Heart left ventricle (tissue), 16 donors: ENCODE data around the gene EFNA5. TPM values are rescaled to one million over a fixed set of nuclear protein-coding genes. Genes with fewer than 3 reads are reported as not detected.
"Not testable (repeated sequence)": the region's sequence is repeated elsewhere in the genome, so short reads cannot be mapped to it uniquely, and the experiment has no call there.

ENCODE experiments used
- ATAC-seq, 4 donors: fragments of 200-7000 bp; cut with Tn5 transposase; one replicate each; pipeline ENCODE4 v1.9.1; 2020 to 2022; ENCODE audit warnings: moderate library complexity in 4 of 4, mild to moderate bottlenecking in 3 of 4, moderate number of reproducible peaks in 1 of 4
- DNase-seq, 5 donors: peaks; one replicate each; pipeline ENCODE4 v3.0.0-alpha.2; 2020
- H3K27ac ChIP-seq, 12 donors: fragments of 200-600 bp; sonication (generic) in 4 of 12; one replicate each; pipeline versions ENCODE4 v1.5.0 to v1.8.0; 2016 to 2022; ENCODE audit warnings: mild to moderate bottlenecking in 2 of 12
- H3K27me3 ChIP-seq, 9 donors: fragments of 200-600 bp; sonication (generic) in 2 of 9; one replicate each; pipeline versions ENCODE4 v1.5.1 to v1.8.0; 2016 to 2022; ENCODE audit warnings: mild to moderate bottlenecking in 3 of 9
- H3K36me3 ChIP-seq, 9 donors: fragments of 200-600 bp; sonication (generic) in 2 of 9; one replicate each; pipeline versions ENCODE4 v1.5.0 to v1.8.0; 2018 to 2022; ENCODE audit warnings: mild to moderate bottlenecking in 2 of 9
- H3K4me1 ChIP-seq, 12 donors: fragments of 200-600 bp; sonication (generic) in 4 of 12; one replicate each; pipeline versions ENCODE4 v1.5.0 to v1.8.0; 2016 to 2022; ENCODE audit warnings: mild to moderate bottlenecking in 3 of 12
- H3K4me3 ChIP-seq, 12 donors: fragments of 200-600 bp; sonication (generic) in 4 of 12; one replicate each; pipeline versions ENCODE4 v1.5.0 to v1.8.0; 2017 to 2022; ENCODE audit warnings: mild to moderate bottlenecking in 9 of 12, moderate library complexity in 4 of 12
- H3K9me3 ChIP-seq, 12 donors: fragments of 200-600 bp; sonication (generic) in 4 of 12; one replicate each; pipeline versions ENCODE4 v1.5.0 to v1.8.0; 2016 to 2022; ENCODE audit warnings: mild to moderate bottlenecking in 1 of 12
- POLR2A ChIP-seq, 2 donors: fragments of 450-650 bp; IDR thresholded peaks; one replicate each; pipeline ENCODE4 v1.6.1; 2017; ENCODE audit warnings: antibody characterized with exemption in 2 of 2, mild to moderate bottlenecking in 2 of 2, moderate library complexity in 2 of 2
- WGBS, 4 donors: extraction: QIAGEN DNeasy Blood & Tissue Kit in 2 of 4; methylation state at CpG; one replicate each; pipeline versions ENCODE4 v1.1.5 to v1.1.7; 2013 to 2018; 5-methylcytosine and 5-hydroxymethylcytosine counted together
- intact Hi-C, 10 donors: fragments of 100-400 bp; cut with DNase I; formaldehyde crosslinking; loops; one replicate each; pipeline versions ENCODE4 v1.11.1 to v1.14.2; 2022
- polyA plus RNA-seq, 2 donors: library from polyadenylated mRNA; stranded (reverse); fragments of 200-250 nt; gene quantifications; one replicate each; pipeline ENCODE4 v1.2.3, GENCODE V29; 2013
- total RNA-seq, 9 donors: library from RNA; depleted of rRNA in 2 of 9; stranded (reverse); fragments of >200 nt in 2 of 9; fragmentation: NEBNext Ultra II Directional in 3 of 9; extraction: Animal tissue kit (Norgen Biotek cat#: 25700) in 3 of 9; gene quantifications; one replicate each; pipeline versions ENCODE4 v1.1.0 to v1.2.4, GENCODE V29; 2016 to 2023
- TF ChIP-seq, protein P1 (sequence below), 12 donors: fragments of 200-600 bp; sonication (generic) in 4 of 12; IDR thresholded peaks; one replicate each; pipeline versions ENCODE4 v1.5.0 to v1.8.0; 2018 to 2022; ENCODE audit warnings: antibody characterized with exemption in 12 of 12, mild to moderate bottlenecking in 5 of 12
- donor health status: ischemic (EF 13 %, LVEDD 7.1; RV severe dilation, severe dysfunction).
- donor health status: healthy with polysubstance abuse.
- donor health status: DM: no; HTN: yes; CAD: no.
- donor health status: DM: no; HTN: no; CAD: no.
- donor health status: ischemic (EF 25% LVEDD 6.9; RV normal size, moderate dysfunction).
- donor health status: ischemic (EF 25% LVEDD 5.7; RV mildly dilated, moderate dysfunction).
- donor health status: healthy.
- donor health status: DM: yes; HTN: yes; CAD: no.
- donor health status: ischemic (EF 35%, LVEDD 5.7; RV mildly dilated, moderate dysfunction).
- donor health status: nonischemic (EF 11% LVEDD 7.7; RV severe dilation, severe dysfunction).
- donor health status: DM: yes; HTN: yes; CAD: no.
- donor health status: PGD.
- donor health status: ischemic (EF 29% LVEDD 5.4; RV normal size, mild dysfunction).
- donor health status: nonischemic (EF 23%, LVEDD 6.1; RV moderate dilation, normal function).

EFNA5 gene
- total and polyA plus RNA-seq, 11 donors = 6.1 to 58.4 (median 28.3) TPM

DNA sequence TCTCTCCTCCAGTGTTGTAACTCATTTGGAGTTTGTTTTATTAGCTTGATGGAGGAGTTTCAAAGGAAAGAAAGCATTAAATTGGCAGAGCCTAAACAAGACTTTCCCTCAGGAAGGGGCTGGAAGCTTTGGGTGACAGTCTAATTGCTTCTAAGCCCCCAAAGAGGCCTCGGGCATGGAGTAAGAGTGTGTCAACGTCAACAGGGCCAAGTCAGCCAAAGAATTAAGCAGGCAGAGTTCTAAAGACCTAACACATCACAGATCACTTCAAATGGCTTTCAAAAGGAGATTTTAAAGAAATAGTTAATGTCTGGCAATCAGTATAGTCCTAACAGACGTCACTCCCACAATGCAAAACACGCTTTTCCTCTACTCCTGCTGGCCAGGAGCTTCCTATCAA, 234.5 kb downstream of the EFNA5 start:
- WGBS, 4 donors = 33 to 48% (median 41%) methylated on average over 4 of the region's 4 CpGs
- H3K36me3 ChIP-seq = no peaks in the 10 kb centered on the region
- peaks cover 0 to 14% (median 0%) of the 10 kb centered on the region in 12 donors for H3K9me3 ChIP-seq
- intact Hi-C loops = no loop called here
- no peak for TF ChIP-seq POLR2A (IDR thresholded peaks at IDR 0.05)
- TF ChIP-seq, protein P1, sequence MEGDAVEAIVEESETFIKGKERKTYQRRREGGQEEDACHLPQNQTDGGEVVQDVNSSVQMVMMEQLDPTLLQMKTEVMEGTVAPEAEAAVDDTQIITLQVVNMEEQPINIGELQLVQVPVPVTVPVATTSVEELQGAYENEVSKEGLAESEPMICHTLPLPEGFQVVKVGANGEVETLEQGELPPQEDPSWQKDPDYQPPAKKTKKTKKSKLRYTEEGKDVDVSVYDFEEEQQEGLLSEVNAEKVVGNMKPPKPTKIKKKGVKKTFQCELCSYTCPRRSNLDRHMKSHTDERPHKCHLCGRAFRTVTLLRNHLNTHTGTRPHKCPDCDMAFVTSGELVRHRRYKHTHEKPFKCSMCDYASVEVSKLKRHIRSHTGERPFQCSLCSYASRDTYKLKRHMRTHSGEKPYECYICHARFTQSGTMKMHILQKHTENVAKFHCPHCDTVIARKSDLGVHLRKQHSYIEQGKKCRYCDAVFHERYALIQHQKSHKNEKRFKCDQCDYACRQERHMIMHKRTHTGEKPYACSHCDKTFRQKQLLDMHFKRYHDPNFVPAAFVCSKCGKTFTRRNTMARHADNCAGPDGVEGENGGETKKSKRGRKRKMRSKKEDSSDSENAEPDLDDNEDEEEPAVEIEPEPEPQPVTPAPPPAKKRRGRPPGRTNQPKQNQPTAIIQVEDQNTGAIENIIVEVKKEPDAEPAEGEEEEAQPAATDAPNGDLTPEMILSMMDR (IDR thresholded peaks at IDR 0.05) = no peak
- ATAC-seq = peak in 1 of 4 donors; percentile 33
- peak overlapping the region in 1 of 12 donors; percentile 4 for H3K27ac ChIP-seq
- peaks cover 0 to 48% (median 6%) of the 10 kb centered on the region in 12 donors for H3K4me1 ChIP-seq
- DNase-seq = no peak
- no peaks in the 10 kb centered on the region for H3K27me3 ChIP-seq
- H3K4me3 ChIP-seq = no peak overlapping the region

DNA sequence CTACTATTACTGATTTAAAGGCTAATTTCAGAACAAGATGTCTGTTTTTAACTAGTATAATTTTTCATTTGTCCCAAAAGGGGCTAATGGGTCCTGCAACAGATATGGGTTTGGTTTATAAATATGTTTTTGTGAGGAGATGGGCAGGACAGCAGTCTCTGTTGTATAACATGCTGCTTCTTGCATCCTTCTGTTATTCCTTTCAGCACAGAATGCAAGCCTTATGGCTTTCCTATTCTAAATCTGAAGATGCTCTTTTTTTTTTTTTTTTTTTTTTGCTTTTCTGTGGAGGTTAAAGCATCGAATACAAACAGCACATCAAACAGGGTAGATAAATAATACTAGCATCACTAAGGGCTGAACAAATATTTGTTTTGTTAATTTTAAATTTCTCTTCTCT, 235.7 kb downstream of the EFNA5 start:
- Histone ChIP-seq H3K4me1 (peaks cover 0 to 52% (median 7%) of the 10 kb centered on the region in 12 donors), H3K27ac (no peak overlapping the region), H3K9me3 (peaks cover 0 to 14% (median 0%) of the 10 kb centered on the region in 12 donors), H3K27me3 (no peaks in the 10 kb centered on the region), H3K4me3 (no peak overlapping the region), H3K36me3 (no peaks in the 10 kb centered on the region)
- 64 to 85% (median 79%) methylated on average over 1 of the region's 1 CpG for WGBS, 4 donors
- DNase-seq = no peak
- TF ChIP-seq, protein P1 (IDR thresholded peaks at IDR 0.05) = no peak
- TF ChIP-seq POLR2A (IDR thresholded peaks at IDR 0.05) = no peak
- no peak for ATAC-seq
- intact Hi-C loops = no loop called here

DNA sequence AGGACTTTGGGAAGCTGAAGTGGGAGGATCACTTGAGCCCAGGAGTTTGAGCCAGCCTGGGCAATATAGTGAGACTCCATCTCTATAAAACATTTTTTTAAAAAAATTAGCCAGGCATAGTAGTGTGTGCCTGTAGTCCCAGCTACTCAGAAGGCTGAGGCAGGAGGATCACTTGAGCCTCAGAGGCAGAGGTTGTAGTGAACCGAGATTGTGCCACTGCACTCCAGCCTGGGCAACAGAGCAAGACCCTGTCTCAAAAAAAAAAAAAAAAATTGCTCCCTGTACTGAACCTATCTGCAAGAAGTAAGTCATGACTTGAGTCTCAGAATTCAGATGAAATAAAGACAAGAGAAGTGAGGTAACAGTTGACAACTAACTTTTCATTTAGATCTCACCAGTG, 237.1 kb downstream of the EFNA5 start:
- H3K4me3 ChIP-seq, intact Hi-C loops, DNase-seq, H3K27ac ChIP-seq, H3K27me3 ChIP-seq, H3K36me3 ChIP-seq, H3K9me3 ChIP-seq, ATAC-seq: not testable (repeated sequence)
- peaks cover 0 to 52% (median 9%) of the 10 kb centered on the region in 12 donors for H3K4me1 ChIP-seq
- 71 to 96% (median 94%) methylated on average over 1 of the region's 1 CpG for WGBS, 4 donors

DNA sequence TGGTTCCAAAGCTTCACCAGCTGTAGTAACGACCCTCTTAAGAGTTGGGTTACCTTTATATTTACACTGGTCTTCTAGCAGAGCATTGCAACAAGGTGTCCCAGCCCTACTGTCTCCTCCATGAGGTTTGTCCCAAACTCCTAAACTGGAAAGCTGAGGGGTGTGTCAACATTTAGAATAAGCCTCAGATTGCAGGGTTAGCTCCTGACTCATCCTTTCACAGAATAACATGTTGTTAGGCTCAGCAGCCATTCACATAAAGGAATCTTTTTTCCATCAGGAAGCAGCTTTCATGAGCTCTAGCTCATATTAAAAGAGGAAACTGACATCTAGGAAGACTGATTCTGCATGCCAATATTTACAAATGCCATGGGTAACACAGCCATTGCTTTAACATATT, 238.7 kb downstream of the EFNA5 start:
- DNase-seq = no peak
- H3K4me1 ChIP-seq = peaks cover 0 to 52% (median 9%) of the 10 kb centered on the region in 12 donors
- H3K27ac ChIP-seq = peak overlapping the region in 4 of 12 donors; percentile 19 to 55 (median 30)
- no peaks in the 10 kb centered on the region for H3K36me3 ChIP-seq
- ATAC-seq = peak; percentile 22 to 40 (median 24)
- WGBS, 4 donors = 56 to 78% (median 76%) methylated on average over 1 of the region's 1 CpG
- intact Hi-C loops = no loop called here
- no peak for TF ChIP-seq POLR2A (IDR thresholded peaks at IDR 0.05)
- TF ChIP-seq, protein P1 (IDR thresholded peaks at IDR 0.05) = no peak
- no peaks in the 10 kb centered on the region for H3K27me3 ChIP-seq
- H3K4me3 ChIP-seq = no peak overlapping the region
- no peaks in the 10 kb centered on the region for H3K9me3 ChIP-seq

DNA sequence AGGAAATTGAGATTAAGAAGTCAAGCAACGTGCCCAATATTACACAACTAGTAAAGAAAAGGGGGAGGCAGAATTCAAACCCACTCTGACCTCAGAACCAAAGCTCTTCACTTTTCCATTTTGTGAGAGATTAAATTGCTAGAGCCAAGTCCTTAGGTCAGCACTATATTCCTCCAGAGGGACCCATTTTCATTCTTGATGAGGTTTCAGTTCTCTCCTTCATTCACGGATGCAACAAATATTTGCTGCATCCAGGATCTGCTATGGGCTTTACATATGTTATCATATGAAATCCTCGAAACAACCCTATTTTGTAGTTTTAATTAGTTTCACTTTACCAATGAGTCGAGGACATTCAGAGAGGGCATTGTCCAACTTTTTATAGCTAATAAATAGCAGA, 239.2 kb downstream of the EFNA5 start:
- H3K27ac ChIP-seq = peak overlapping the region in 2 of 12 donors; percentile 28 to 55
- H3K27me3 ChIP-seq = no peaks in the 10 kb centered on the region
- H3K9me3 ChIP-seq = no peaks in the 10 kb centered on the region
- no peak for ATAC-seq
- H3K4me3 ChIP-seq = no peak overlapping the region
- TF ChIP-seq POLR2A (IDR thresholded peaks at IDR 0.05) = no peak
- TF ChIP-seq, protein P1 (IDR thresholded peaks at IDR 0.05) = no peak
- no peak for DNase-seq
- WGBS, 4 donors = 76 to 85% (median 79%) methylated on average over 4 of the region's 4 CpGs
- no peaks in the 10 kb centered on the region for H3K36me3 ChIP-seq
- intact Hi-C loops = no loop called here
- peaks cover 0 to 50% (median 9%) of the 10 kb centered on the region in 12 donors for H3K4me1 ChIP-seq
